Fibroblast of skin of abdomen (primary cell): ENCODE data around the gene LRP1B.
"Not testable (repeated sequence)": the region's sequence is repeated elsewhere in the genome, so short reads cannot be mapped to it uniquely, and the experiment has no call there.

Experiments used
- DNase-seq: peaks from one replicate; pipeline ENCODE4 v3.0.0-alpha.2; 2013

LRP1B gene

DNA sequence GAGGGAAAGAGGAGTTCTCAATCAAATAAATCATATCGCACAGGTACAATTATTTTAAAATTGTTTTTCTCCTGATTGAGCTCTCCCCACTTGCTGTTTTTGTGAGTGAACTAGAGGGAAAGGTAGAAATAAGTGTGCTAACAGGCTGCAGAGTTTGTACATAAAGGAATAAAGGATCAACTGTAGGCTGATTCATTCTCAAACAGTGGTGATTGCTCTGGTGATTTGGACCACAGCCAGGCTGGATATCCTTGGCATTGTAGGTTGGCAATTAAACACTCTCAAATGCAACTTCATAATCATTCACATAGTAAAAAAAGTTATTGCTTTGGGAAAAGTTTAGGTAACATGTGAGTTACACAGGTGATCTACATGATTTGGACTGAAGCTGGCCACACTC lies 29.8 kb downstream of the LRP1B start:
- no peak for DNase-seq

DNA sequence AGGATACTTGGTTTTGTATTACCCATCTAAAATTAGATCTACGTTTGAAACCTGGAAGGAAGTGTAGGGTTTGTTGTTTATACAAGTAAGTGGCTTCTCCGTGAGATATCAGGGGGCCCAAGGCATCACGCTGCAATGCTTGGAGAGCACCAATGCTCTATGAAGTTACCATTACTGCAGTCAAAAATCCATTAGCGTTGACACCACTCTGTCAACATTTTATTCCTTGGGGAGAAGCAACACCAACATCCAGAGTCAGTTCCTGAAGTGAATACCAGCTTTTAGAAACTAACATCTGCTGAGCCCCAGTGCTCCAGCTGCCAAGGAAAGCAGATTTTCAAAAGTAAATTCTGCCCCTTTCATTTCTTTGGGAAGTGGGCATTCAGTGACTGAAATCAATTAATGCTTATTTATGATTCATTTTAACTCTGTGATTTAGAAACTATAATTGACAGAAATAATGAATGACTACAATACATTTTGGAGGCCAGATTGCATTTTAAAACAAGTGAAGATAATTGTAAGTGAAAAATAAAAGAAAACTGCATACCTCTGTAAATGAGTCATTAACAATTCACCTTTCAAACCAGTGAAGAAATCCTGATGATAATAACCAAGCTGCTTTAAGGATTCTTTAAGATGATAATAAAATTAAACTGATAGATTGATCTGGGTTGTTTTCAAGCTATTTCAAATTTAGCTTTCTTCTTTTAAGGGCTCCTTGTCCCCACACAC lies 30.5 kb downstream of the LRP1B start:
- no peak for DNase-seq

DNA sequence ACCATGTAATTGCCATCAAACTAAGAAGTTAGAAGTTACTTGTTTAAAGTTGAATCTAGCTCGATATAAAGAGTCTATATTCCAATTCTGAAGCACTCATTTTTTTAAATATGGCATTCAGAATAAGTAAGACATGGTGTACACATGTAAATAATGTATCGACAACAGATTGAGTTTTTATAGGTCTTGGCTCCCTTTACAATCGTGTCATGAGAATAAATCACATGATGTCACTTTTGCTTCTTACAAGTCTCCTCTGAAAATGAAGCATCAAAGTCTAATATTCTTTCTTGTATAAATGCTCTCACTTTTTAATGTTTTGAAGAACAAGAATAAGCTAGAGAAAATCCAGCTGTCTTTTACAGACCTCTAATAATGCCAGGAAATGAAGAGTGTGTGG lies 33.1 kb downstream of the LRP1B start:
- DNase-seq = no peak

DNA sequence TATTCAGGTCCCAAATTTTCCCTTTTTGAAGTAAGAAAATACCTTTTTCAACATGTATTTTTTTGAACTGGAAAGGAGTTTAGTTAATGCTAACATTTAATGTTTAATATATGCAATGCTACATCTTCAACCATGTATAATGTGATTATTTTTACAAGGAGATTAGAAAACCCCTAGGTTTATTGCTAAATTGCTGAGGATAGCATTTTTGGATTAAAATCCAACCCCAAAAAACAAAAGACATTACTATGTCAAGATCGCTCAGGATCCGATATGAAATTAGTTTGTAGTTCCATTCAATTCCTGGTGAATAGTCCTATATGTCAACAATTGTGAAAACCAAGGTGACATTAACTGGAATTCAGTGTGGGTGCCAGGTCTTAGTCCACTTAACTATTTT lies 35.2 kb downstream of the LRP1B start:
- DNase-seq = no peak

DNA sequence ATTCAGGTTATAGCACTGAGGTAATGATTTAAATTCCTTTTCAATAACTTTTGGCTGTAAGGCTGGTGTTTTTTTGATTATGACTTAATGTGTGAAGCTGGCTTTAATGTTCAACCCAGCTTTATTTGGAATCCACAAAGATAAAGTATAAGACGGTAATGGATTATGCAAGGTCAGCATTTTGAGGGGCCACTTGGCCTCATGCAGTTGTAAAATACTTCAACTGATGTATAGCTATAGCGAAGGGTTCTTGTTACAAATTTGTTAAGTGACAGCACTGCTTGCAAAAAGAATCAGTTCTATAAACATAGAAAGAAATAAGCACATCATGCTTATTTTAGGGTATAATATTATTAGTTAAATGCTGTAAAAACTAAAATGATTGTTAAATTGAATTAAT lies 36.6 kb downstream of the LRP1B start:
- DNase-seq = no peak

DNA sequence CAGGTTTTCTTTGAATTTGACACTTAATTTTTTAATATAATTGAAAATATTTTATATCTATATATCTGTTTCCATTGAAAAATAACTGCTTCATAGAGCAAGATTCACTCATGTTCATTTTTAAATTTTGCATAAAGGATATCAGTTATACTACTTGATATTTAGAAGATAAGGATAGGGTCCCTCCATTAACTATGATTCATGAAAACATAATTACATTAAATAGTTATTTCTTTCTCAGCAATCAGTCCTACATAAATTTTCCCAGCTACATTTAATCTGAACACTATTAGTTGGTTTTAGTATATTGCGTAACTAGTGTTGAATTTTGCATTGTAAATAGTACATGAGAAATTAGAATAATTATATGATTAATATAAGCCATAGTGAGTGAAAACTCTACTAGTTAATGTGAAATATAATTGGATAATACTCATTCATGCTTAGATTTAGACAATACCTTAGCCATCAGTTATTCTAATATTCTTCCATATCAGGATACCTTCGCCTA lies 42.7 kb downstream of the LRP1B start:
- no peak for DNase-seq

DNA sequence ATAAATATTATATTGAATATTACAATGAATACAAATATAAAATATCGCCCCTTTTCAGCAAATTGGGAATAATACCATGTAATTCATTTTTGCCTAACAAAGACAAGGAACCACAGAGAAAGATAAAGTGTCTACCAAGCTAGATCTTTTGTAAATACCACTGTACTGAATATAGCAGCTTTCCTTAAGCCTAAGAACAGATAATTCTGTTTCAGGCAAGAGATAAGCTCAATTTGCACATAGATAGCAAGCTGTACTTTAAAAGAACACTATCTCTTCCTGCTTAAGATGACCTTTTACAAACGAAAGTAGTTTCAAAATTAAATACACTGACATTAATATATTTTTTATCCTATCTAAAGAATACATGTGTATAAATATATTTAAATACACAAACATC lies 43.2 kb downstream of the LRP1B start:
- DNase-seq = not testable (repeated sequence)

DNA sequence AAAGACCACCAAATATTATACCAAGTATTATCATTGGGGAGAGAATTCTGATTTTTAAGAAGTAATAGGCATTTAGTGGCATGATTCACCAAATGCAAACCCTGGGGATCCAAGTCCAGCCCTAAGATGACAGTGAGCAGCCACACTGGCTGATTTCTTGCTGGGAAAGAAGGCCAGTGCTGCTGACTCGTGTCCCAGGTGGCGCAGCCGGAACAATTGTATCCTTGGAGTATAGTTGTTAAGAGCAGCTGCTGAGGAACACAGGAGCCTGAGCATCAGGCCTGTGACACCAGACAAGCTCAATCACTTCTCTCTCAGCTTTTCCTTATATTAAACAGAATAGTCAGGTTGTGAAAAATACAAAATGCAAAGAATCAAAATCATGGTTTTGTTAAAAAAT lies 48.4 kb downstream of the LRP1B start:
- DNase-seq = no peak

DNA sequence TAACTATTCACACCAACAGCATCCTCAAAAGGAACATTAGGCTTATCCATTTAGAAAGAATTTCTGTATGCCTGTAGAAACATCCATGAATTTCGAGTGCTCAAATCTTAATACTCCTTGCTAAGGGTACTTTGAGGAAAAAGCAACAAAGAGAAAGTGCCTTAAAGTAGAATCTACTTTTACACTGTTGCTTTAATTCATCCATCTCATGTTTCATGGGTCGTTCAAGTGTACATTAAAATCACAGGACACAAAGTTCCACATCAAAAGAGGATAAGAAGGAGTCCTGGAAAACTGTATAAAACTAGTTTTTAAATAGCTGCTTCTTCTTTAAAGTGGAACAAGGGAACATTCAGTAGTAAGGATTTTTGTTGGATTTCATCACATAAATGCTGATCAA lies 54.5 kb downstream of the LRP1B start:
- no peak for DNase-seq

DNA sequence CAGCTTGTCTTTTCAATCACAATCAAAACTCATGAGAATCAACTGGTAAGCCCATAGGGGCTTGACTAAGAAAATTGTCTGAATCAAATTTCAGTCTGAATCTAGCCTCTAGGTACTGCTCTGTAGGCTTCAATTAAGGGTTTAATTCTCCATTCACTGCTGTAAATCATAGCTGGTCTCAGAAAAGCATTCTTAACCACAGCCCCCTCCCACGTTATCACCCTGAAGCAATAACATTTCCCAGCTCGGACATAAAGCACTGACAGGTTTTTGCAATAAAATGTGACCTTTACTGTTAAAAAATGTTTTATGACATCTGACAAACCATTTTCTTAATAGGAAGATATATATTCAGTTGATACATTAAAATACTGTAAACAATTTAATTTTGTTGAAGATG lies 55.0 kb downstream of the LRP1B start:
- no peak for DNase-seq

DNA sequence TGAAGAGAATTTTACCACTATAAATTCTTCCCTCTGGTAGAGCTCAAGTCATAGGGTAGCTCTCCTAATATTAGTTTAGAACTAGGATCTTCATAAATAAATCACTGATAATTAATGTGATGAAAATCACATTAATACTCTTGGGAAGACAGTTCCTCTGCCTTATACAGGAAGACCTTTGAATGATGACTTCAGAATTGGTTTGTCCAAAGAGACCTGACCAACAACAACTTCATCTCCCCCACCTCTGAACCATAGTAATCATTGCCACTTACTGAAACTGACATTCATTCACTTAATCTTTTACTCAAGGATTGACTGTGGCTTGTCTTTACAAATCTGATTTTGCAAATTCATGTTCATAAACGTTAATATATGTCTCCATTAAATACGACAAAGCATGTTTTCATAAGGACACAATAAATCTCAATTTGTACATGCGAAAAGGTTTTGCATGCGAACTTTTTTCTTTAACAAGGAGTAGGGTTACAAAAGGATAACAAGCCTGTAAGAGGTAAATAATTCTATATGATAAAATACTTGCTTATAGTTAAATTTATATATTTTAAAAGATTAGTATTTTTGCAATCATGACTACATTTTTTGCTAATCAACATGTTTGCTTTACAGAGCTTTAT lies 61.4 kb downstream of the LRP1B start:
- no peak for DNase-seq

DNA sequence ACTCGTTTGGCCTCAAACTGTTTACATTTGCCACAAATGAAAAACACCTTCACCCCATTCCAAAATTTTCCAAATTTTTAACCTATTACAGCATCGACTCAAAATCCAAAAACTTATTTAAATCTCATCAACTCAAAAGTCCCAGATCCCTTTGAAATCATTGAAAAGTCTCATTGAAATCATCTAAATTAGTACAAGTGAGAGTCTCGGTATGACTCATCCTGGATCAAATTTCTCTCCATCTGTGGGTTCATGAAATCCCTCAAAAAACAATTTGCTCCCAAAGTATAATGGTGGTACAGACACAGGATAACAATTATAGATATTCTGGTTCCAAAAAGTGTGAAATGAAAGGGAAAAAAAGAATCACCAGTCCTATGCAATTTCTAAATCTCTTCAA lies 65.1 kb downstream of the LRP1B start:
- no peak for DNase-seq

DNA sequence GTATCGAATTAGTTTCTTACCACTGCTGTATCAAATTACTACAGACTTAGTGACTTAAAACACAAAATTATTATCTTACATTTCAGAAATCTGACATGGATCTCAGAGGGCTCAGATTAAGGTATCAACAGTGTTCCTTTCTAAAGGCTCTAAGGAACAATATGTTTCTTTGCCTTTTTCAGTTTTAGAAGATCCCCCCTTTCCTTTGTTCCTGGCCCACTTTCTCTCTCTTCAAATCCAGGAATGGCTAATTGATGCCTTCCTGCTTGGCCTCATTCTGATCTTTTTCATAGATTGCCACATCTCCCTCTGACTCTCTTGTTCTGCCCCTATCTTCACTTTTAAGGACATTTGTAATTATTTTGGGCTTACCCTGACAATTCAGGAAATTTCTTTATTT lies 65.7 kb downstream of the LRP1B start:
- DNase-seq = no peak

DNA sequence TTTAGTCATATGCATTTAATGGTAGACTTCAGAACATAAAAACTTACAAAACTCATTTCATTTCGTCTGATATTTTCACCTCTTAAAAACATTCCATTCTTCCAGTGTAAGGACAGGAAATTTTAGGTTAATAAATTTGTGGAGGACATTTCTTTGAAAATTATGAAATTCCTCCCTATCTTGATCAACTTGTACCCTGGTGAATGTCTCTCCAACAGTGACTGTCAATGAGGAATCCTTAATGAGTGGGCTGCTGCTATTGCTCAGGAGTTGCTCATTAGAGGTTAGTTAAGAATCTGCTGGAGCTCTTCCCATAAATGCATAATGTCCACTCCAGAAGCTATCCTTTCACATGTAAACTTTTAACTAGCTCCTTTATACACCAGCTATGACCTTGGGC lies 69.1 kb downstream of the LRP1B start:
- no peak for DNase-seq

DNA sequence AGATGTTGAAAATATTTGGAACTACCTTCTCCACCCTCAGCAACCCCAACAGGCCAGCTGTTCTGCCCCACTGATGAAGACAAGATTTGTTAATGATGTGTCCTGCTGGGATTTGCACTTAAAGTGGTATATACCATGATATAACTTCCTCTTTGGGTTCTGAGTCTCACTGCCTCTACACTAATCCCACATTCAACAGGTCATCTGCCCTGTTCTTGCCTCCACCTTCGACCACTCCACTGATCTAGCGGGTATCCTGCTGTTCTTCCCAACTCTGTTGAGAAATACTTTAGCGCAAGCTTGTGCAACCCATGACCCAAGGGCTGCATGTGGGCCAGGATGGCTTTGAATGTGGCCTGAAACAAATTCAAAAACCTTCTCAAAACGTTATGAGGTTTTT lies 72.7 kb downstream of the LRP1B start:
- DNase-seq = no peak

DNA sequence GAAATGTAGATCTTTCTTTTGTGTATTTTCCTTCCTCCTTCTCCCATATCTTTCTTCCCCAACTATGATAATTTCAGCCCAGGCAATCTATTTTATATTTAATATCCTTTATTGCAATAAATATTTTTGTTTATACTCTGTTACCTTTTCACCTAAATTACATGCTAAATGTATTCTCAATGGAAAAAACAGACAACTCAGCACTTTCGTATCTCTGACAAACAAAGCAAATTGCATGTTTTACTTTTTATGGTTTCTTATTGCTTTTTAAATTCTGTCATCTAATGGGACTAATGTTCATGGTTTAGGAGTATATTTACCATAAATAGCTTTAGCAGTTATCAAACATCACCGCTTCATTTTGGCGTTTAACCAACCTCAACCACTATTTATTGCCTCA lies 74.0 kb downstream of the LRP1B start:
- DNase-seq = no peak

DNA sequence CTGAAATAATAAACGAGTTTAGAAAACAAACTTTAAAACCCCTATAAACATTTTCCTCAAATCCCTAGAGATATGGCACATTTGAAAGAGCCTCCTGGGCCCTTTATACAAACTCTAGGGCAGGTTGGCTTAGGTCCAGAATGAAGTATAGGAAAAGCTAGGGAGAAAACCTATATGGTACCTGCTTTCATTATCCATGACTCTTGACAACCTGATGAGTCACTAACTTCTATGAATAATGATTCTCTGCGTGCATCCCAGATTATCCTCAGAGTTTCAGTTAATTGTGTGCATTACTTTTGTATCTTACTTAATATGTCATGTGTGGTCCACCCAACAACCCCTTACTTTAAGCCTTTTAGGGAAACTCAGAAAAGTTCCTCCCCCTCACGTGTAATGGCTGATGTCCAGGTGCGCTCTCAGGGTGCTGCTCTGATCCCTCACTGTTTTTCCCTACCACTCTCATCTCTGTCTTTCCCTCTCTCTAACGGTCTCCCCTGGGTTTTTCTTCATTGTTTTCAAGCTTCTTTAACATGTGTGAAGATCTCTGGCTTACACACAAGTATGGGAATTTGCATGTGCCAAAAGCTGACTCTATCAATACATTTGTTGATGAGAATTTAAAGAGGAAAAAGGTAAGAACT lies 78.5 kb downstream of the LRP1B start:
- DNase-seq = no peak

DNA sequence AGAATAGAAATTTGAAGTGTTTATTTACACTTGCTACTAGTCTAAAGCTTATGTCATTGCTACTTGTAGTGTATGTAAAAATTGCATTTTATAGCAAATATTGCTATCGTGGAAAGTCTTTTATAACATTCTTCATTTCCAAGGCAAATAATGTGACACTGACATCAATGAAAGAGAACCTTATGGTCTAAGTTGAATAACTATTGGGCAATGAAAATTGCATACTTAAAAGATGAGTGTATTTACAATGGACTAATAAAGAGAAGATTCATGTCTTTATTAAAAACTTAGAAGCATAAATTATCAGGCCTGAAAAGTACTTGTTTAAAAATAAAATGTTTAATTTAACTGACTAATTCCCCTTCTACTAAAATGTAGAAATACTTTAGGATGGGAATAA lies 82.2 kb downstream of the LRP1B start:
- no peak for DNase-seq

DNA sequence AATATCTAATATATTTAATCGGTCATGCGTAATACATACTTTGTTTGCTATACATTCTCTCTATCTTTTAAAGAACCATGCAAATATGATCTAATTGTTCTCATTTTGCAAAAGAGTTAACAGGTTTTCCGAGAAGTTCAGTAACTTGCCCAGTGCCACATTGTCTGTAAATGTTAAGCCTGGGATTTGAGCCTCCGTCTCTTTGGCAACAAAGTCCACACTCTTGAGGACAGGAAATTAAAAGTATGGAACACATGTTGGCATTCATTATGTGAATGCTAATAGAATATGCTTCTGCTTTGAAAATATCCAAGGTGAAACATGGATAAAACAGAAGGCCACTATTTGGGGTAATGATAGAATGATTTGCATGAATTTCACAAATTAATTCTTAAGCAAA lies 85.2 kb downstream of the LRP1B start:
- no peak for DNase-seq

DNA sequence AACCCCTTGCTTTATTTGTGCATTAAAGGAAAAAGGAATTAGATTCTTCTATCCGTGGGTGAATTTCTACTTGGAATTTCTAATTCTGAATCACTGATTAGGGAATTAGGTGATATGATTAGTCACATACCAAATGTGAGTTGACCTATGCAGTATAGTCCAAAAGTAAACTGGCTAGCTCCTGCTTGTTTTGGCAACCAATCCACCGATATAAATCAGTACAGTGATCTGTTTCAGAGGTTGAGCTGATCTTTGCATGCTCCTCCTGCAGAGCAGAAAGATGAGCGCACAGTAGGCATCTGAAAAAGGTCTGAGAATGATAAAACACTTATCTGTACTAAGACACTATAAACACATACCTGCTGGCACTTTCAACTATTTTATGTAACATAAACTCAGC lies 86.6 kb downstream of the LRP1B start:
- DNase-seq = no peak

DNA sequence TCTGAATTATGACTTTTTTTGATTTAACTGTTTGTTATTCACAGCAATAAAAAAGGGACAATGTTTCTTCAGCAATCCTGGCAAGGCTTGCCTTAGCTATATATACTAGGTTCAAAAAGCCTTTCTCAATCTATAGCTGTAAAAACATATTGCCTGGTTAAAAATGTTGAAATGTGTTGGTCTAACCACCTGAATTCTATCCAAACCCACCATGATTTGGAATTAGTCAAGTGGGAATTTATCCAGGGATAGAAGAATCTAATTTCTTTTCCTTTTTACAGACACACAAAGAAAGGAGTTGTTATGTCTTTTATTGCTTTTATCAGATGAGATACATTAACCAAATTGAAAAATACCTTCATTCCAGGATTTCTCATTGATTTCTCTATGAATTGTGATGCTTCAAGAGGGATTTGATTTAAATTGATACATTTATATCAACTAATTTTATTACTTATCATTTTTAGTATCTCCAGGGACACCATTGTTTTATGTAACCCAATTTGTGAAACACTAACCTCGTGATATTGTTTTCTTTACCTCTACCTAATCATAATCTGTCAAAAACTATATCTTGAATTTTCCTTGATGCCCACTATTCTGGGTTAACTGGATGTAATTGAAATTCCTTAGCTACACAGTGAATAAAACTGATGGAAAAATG lies 88.1 kb downstream of the LRP1B start:
- DNase-seq = peak; percentile 41

DNA sequence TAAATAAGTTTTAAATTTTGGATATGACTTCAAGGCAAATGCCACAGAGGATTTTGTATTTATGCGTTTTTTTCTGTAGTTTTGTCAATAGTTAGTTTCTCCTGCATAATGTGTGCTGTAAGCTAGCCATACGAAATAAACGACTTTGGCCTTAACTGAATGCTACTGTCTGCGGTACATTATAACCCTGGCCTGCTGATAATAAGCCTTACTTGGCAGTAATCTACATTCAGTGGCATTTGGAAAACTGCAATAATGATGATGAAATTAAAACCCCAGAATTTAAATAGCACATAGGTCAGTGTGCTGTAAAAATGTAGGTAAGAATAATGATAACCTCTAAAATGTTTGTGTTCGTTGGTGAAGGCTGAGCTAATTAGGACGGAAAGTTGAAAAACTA lies 88.8 kb downstream of the LRP1B start:
- DNase-seq = no peak

DNA sequence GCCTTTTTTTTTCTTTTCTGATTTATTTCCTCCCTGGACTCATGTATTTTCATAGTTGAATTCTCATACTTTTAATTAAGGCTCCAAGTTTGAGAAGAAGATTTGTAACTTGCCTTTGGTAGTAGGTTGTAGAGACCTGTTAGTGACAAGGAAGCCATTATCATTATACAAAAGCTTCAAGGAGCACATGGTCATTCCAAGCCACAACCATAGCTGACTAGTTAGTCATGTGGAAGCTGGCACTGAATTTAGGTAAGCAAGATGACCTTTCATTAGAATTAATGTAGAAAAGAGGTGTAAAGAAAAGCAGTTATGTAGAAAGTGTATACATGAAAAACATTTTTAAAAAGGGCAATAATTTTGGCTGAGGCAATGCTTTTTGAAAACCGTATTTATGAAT lies 89.7 kb downstream of the LRP1B start:
- DNase-seq = peak; percentile 20

DNA sequence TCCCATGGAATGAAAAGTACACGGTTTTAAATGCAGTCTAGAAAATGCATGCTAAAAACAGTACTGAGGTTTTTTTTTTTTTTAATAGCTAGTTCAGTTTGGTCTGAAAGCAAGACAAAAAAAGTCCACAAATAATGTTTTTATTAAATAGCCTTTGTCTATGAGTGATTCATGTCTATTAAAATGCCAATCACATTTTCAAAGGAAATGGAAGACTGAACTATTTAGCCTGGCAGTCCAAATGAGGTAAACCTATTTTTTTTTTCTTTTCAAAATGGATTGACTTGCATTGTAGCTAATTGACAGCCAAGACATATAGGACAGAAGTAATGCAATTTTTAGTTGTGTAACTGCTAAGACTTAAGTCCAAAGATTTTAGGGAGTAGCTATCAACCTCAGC lies 90.3 kb downstream of the LRP1B start:
- DNase-seq = no peak
